Activated naive CD4-positive, alpha-beta T cell treated with anti-CD3 and anti-CD28 coated beads, Interleukin-2, amount 10 ng/mL, durations not matched to agents 7 days and 5 days (primary cell): Measurements from ENCODE around the gene OBI1.

ENCODE experiments used
- CTCF ChIA-PET: fragments of 350-600 bp; sonication (Branson Sonifier 250); formaldehyde crosslinking; loops from one replicate; lab custom pipeline; 2021; ENCODE audit warnings: antibody characterized with exemption; lab: Charles Lee
- DNase-seq: peaks from one replicate; pipeline ENCODE4 v3.0.0-alpha.2; 2020
- H3K27ac Mint-ChIP-seq: one replicate; pipeline ENCODE4 v1.8.0; 2021; ENCODE audit warnings: mild to moderate bottlenecking, moderate library complexity, mixed read lengths
- H3K27me3 Mint-ChIP-seq: one replicate; pipeline ENCODE4 v1.8.0; 2021; ENCODE audit warnings: mild to moderate bottlenecking, mixed read lengths
- H3K36me3 Mint-ChIP-seq: one replicate; pipeline ENCODE4 v1.8.0; 2021; ENCODE audit warnings: mixed read lengths
- H3K4me1 Mint-ChIP-seq: one replicate; pipeline ENCODE4 v1.8.0; 2021; ENCODE audit warnings: mixed read lengths
- H3K4me3 Mint-ChIP-seq: one replicate; pipeline ENCODE4 v1.8.0; 2021; ENCODE audit warnings: mild to moderate bottlenecking, moderate library complexity, mixed read lengths
- H3K9me3 Mint-ChIP-seq: one replicate; pipeline ENCODE4 v1.8.0; 2021; ENCODE audit warnings: mixed read lengths

OBI1 gene

GRCh38 chr13:78658630-78659449 is at the start of gene OBI1:
TSS of gene OBI1 (minus strand) at chr13:78659155. CDS start at chr13:78659120, 35 bp downstream.
- peaks cover 52% of the 10 kb centered on the region for H3K4me1 Mint-ChIP-seq
- H3K27me3 Mint-ChIP-seq = no peaks in the 10 kb centered on the region
- H3K36me3 Mint-ChIP-seq = peaks cover 12% of the 10 kb centered on the region
- peak within 1 kb of the TSS; percentile 100 for H3K4me3 Mint-ChIP-seq
- no peaks in the 10 kb centered on the region for H3K9me3 Mint-ChIP-seq
- CTCF ChIA-PET = no interaction called here
- peak; percentile 92 for DNase-seq
- H3K27ac Mint-ChIP-seq = peak within 1 kb of the TSS; percentile 97

- Mint-ChIP-seq H3K27me3 (peaks cover 7% of the 10 kb centered on the region), H3K27ac (no peak overlapping the region), H3K36me3 (no peaks in the 10 kb centered on the region), H3K9me3 (no peaks in the 10 kb centered on the region), H3K4me1 (no peaks in the 10 kb centered on the region), H3K4me3 (no peak overlapping the region)
- CTCF ChIA-PET = no interaction called here
- DNase-seq = no peak
Observed at GRCh38 chr13:78701383-78701782, 42.4 kb upstream of the OBI1 start.

GRCh38 chr13:78700121-78700910 is 41.4 kb upstream of the OBI1 start:
- Mint-ChIP-seq H3K27me3 (peaks cover 7% of the 10 kb centered on the region), H3K4me1 (no peaks in the 10 kb centered on the region), H3K27ac (no peak overlapping the region), H3K4me3 (no peak overlapping the region), H3K9me3 (no peaks in the 10 kb centered on the region), H3K36me3 (no peaks in the 10 kb centered on the region)
- no peak for DNase-seq
- CTCF ChIA-PET = no interaction called here

GRCh38 chr13:78689011-78689410 is 30.1 kb upstream of the OBI1 start:
- peaks cover 4% of the 10 kb centered on the region for H3K27me3 Mint-ChIP-seq
- no peaks in the 10 kb centered on the region for H3K36me3 Mint-ChIP-seq
- no peak for DNase-seq
- H3K27ac Mint-ChIP-seq = no peak overlapping the region
- H3K4me1 Mint-ChIP-seq = no peaks in the 10 kb centered on the region
- H3K4me3 Mint-ChIP-seq = no peak overlapping the region
- peaks cover 2% of the 10 kb centered on the region for H3K9me3 Mint-ChIP-seq
- CTCF ChIA-PET = no interaction called here

- Mint-ChIP-seq H3K4me1 (no peaks in the 10 kb centered on the region), H3K9me3 (peaks cover 2% of the 10 kb centered on the region), H3K27ac (no peak overlapping the region), H3K4me3 (no peak overlapping the region), H3K36me3 (no peaks in the 10 kb centered on the region), H3K27me3 (peaks cover 13% of the 10 kb centered on the region)
- CTCF ChIA-PET = no interaction called here
- no peak for DNase-seq
Observed at GRCh38 chr13:78686461-78686860, 27.5 kb upstream of the OBI1 start.

GRCh38 chr13:78680576-78681350 is 21.8 kb upstream of the OBI1 start:
- DNase-seq = no peak
- Mint-ChIP-seq H3K27ac (no peak overlapping the region), H3K4me3 (no peak overlapping the region), H3K4me1 (no peaks in the 10 kb centered on the region), H3K27me3 (peaks cover 9% of the 10 kb centered on the region), H3K9me3 (peaks cover 2% of the 10 kb centered on the region), H3K36me3 (no peaks in the 10 kb centered on the region)
- CTCF ChIA-PET = no interaction called here

- H3K36me3 Mint-ChIP-seq = no peaks in the 10 kb centered on the region
- H3K9me3 Mint-ChIP-seq = peaks cover under 1% of the 10 kb centered on the region
- no peaks in the 10 kb centered on the region for H3K4me1 Mint-ChIP-seq
- no peak overlapping the region for H3K27ac Mint-ChIP-seq
- H3K27me3 Mint-ChIP-seq = peaks cover 10% of the 10 kb centered on the region
- no peak overlapping the region for H3K4me3 Mint-ChIP-seq
- DNase-seq = no peak
- CTCF ChIA-PET = no interaction called here
Observed at GRCh38 chr13:78680115-78680561, 21.2 kb upstream of the OBI1 start.

- DNase-seq = no peak
- H3K27ac Mint-ChIP-seq = no peak overlapping the region
- no peaks in the 10 kb centered on the region for H3K9me3 Mint-ChIP-seq
Observed at GRCh38 chr13:78679329-78679728, 20.4 kb upstream of the OBI1 start.

GRCh38 chr13:78675112-78675511 is 16.2 kb upstream of the OBI1 start:
- no peak overlapping the region for H3K4me3 Mint-ChIP-seq
- CTCF ChIA-PET = no interaction called here
- no peak for DNase-seq
- H3K27ac Mint-ChIP-seq = no peak overlapping the region
- peaks cover 23% of the 10 kb centered on the region for H3K27me3 Mint-ChIP-seq
- no peaks in the 10 kb centered on the region for H3K4me1 Mint-ChIP-seq
- no peaks in the 10 kb centered on the region for H3K9me3 Mint-ChIP-seq
- no peaks in the 10 kb centered on the region for H3K36me3 Mint-ChIP-seq

More at GRCh38 chr13:78679329-78679728, 20.4 kb upstream of the OBI1 start:
- CTCF ChIA-PET = no interaction called here
- no peaks in the 10 kb centered on the region for H3K36me3 Mint-ChIP-seq
- H3K4me1 Mint-ChIP-seq = no peaks in the 10 kb centered on the region
- peaks cover 17% of the 10 kb centered on the region for H3K27me3 Mint-ChIP-seq
- H3K4me3 Mint-ChIP-seq = no peak overlapping the region

- Mint-ChIP-seq H3K9me3 (no peaks in the 10 kb centered on the region), H3K27ac (no peak overlapping the region), H3K4me1 (no peaks in the 10 kb centered on the region), H3K27me3 (peaks cover 23% of the 10 kb centered on the region), H3K4me3 (no peak overlapping the region), H3K36me3 (no peaks in the 10 kb centered on the region)
- CTCF ChIA-PET = no interaction called here
- no peak for DNase-seq
Observed at GRCh38 chr13:78674638-78675037, 15.7 kb upstream of the OBI1 start.

- no peak for DNase-seq
- Mint-ChIP-seq H3K36me3 (peaks cover 6% of the 10 kb centered on the region), H3K27ac (no peak overlapping the region), H3K4me1 (peaks cover 38% of the 10 kb centered on the region), H3K27me3 (no peaks in the 10 kb centered on the region), H3K9me3 (no peaks in the 10 kb centered on the region), H3K4me3 (no peak overlapping the region)
- CTCF ChIA-PET = no interaction called here
Observed at GRCh38 chr13:78662467-78662866, 3.5 kb upstream of the OBI1 start.

- Mint-ChIP-seq H3K36me3 (peaks cover 11% of the 10 kb centered on the region), H3K27ac (peak overlapping the region; percentile 14), H3K4me1 (peaks cover 48% of the 10 kb centered on the region), H3K27me3 (no peaks in the 10 kb centered on the region), H3K9me3 (no peaks in the 10 kb centered on the region), H3K4me3 (peak overlapping the region; percentile 100)
- DNase-seq = no peak
- CTCF ChIA-PET = no interaction called here
Observed at GRCh38 chr13:78660495-78660857, 1.5 kb upstream of the OBI1 start.

GRCh38 chr13:78659732-78660494 is 958 bp upstream of the OBI1 start:
- Mint-ChIP-seq H3K4me1 (peaks cover 51% of the 10 kb centered on the region), H3K27ac (peak overlapping the region; percentile 97), H3K9me3 (no peaks in the 10 kb centered on the region), H3K36me3 (peaks cover 12% of the 10 kb centered on the region), H3K27me3 (no peaks in the 10 kb centered on the region), H3K4me3 (peak overlapping the region; percentile 100)
- CTCF ChIA-PET = no interaction called here
- peak; percentile 32 for DNase-seq

GRCh38 chr13:78659450-78659730 is 435 bp upstream of the OBI1 start:
- Mint-ChIP-seq H3K27ac (peak overlapping the region; percentile 97), H3K4me1 (peaks cover 52% of the 10 kb centered on the region), H3K9me3 (no peaks in the 10 kb centered on the region), H3K4me3 (peak overlapping the region; percentile 100), H3K27me3 (no peaks in the 10 kb centered on the region), H3K36me3 (peaks cover 12% of the 10 kb centered on the region)
- CTCF ChIA-PET = no interaction called here
- DNase-seq = no peak
